NCI-H748 (cell line): ENCODE data around the gene ATP9B.

Experiments
- DNase-seq: peaks from one replicate; lab custom pipeline; 2025; ENCODE audit not compliant: unreplicated experiment; lab: John Stamatoyannopoulos, UW

Gene ATP9B

GRCh38 chr18:79423211-79424007 is 354.2 kb downstream of the ATP9B start:
- no peak for DNase-seq

DNA sequence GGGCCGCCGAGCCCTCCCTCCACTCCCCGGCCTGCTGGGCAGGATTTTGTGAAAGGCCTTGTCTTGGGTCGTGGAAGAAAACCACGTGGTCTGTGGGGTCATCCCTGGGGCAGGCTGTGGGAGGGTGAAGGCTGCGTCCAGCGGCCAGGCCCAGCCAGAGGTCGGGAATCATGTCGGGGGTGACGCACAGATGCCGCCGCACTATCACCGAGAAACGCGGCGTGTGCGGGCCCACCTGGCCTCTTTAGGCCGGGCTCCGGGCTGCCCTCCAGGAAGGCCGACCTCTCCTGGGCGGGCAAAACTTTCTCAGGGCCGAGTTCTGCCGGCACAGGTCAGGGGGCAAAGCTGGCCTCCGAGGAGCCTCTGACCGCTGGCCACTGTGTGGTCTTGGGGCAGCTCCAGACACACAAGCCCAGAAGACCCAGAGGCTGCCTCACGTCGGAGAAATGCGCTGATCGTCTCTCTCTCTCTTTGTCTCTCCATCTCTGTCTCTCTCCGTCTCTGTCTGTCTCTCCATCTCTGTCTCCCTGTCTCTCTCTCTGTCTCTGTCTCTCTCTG is 354.9 kb downstream of the ATP9B start:
- no peak for DNase-seq

GRCh38 chr18:79424880-79425568 is 355.8 kb downstream of the ATP9B start:
- DNase-seq: peak; percentile 15

GRCh38 chr18:79425569-79425886 is 356.3 kb downstream of the ATP9B start:
- no peak for DNase-seq

- DNase-seq: no peak
These were observed 357.4 kb downstream of the ATP9B start for GRCh38 chr18:79426376-79427300.

DNA sequence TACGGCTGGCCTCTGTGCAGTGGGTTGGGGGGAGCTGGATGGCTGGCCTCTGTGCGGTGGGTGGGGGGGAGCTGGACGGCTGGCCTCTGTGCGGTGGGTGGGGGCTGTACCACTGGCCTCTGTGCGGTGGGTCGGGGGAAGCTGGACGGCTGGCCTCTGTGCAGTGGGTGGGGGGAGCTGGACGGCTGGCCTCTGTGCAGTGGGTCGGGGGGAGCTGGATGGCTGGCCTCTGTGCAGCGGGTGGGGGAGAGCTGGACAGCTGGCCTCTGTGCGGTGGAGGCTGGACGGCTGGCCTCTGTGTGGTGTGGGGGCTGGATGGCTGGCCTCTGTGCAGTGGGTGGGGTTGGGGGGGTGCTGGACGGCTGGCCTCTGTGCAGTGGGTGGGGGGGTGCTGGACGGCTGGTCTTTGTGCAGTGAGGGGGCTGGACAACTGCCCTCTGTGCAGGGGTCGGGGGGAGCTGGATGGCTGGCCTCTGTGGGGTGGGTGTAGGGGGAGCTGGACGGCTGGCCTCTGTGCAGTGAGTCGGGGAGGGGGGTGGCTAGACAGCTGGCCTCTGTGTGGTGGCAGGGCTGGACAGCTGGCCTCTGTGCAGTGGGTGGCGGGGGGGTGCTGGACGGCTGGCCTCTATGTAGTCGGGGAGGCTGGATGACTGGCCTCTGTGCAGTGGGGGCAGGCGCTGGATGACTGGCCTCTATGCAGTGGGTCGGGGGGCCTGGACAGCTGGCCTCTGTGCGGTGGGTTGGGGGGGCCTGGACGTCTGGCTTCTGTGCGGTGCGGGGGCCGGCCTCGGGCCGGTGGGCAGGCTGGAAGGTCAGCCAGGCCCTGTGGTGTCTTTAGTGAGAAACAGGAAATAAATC is 358.4 kb downstream of the ATP9B start:
- DNase-seq: no peak
